Heart right ventricle (tissue), 16 donors: Measurements from ENCODE around the gene KLK10. TPM values are rescaled to one million over a fixed set of nuclear protein-coding genes. Genes with fewer than 3 reads are reported as not detected.
"Not testable (repeated sequence)": the region's sequence is repeated elsewhere in the genome, so short reads cannot be mapped to it uniquely, and the experiment has no call there.

Source experiments
- ATAC-seq, 8 donors: fragments of 200-7000 bp; cut with Tn5 transposase; one replicate each; pipeline ENCODE4 v1.9.1; 2020; ENCODE audit warnings: mild to moderate bottlenecking in 8 of 8, moderate library complexity in 8 of 8, moderate number of reproducible peaks in 1 of 8
- DNase-seq, 2 donors: peaks; one replicate each; pipeline ENCODE4 v3.0.0-alpha.2; 2020
- H3K27ac ChIP-seq, 10 donors: fragments of 200-600 bp; sonication (generic) in 2 of 10; one replicate each; pipeline versions ENCODE4 v1.5.0 to v1.8.0; 2020 to 2022; ENCODE audit warnings: mild to moderate bottlenecking in 3 of 10
- H3K27me3 ChIP-seq, 7 donors: fragments of 200-600 bp; one replicate each; pipeline ENCODE4 v1.8.0; 2021 to 2022; ENCODE audit warnings: mild to moderate bottlenecking in 2 of 7
- H3K36me3 ChIP-seq, 9 donors: fragments of 200-600 bp; sonication (generic) in 1 of 9; one replicate each; pipeline versions ENCODE4 v1.5.0 to v1.8.0; 2020 to 2022; ENCODE audit warnings: mild to moderate bottlenecking in 2 of 9
- H3K4me1 ChIP-seq, 9 donors: fragments of 200-600 bp; sonication (generic) in 1 of 9; one replicate each; pipeline versions ENCODE4 v1.5.0 to v1.8.0; 2020 to 2022; ENCODE audit warnings: mild to moderate bottlenecking in 4 of 9
- H3K4me3 ChIP-seq, 10 donors: fragments of 200-600 bp; sonication (generic) in 2 of 10; one replicate each; pipeline versions ENCODE4 v1.5.0 to v1.8.0; 2020 to 2022; ENCODE audit warnings: mild to moderate bottlenecking in 7 of 10, moderate library complexity in 2 of 10
- H3K9me3 ChIP-seq, 11 donors: fragments of 200-600 bp in 10 of 11; sonication (generic) in 2 of 11; one replicate each; pipeline versions ENCODE4 v1.5.0 to v1.8.0; 2013 to 2022; ENCODE audit warnings: mild to moderate bottlenecking in 2 of 11, control low read depth in 1 of 11, moderate library complexity in 1 of 11
- WGBS, 2 donors: extraction: QIAGEN DNeasy Blood & Tissue Kit; methylation state at CpG; one replicate each; pipeline ENCODE4 v1.1.7; 2013; ENCODE audit warnings: inconsistent platforms in 1 of 2; 5-methylcytosine and 5-hydroxymethylcytosine counted together
- intact Hi-C, 10 donors: fragments of 100-400 bp; cut with DNase I; formaldehyde crosslinking; loops; one replicate each; pipeline versions ENCODE4 v1.11.1 to v1.14.2; 2022
- polyA plus RNA-seq, 2 donors: library from polyadenylated mRNA; stranded (reverse); fragments of 200-250 nt; gene quantifications; one replicate each; pipeline ENCODE4 v1.2.3, GENCODE V29; 2013
- total RNA-seq, 10 donors: library from RNA; stranded (reverse); fragmentation: NEBNext Ultra II Directional in 3 of 10; extraction: Animal tissue kit (Norgen Biotek cat#: 25700) in 3 of 10; gene quantifications; one replicate each; pipeline versions ENCODE4 v1.2.1 to v1.2.4, GENCODE V29; 2021 to 2023
- TF ChIP-seq, protein P1 (sequence below), 9 donors: fragments of 200-600 bp; sonication (generic) in 2 of 9; IDR thresholded peaks; one replicate each; pipeline versions ENCODE4 v1.5.0 to v1.8.0; 2021 to 2022; ENCODE audit warnings: antibody characterized with exemption in 9 of 9, mild to moderate bottlenecking in 5 of 9, moderate library complexity in 1 of 9
- donor health status: Arrhythmogenic right ventricular cardiomyopathy.
- donor health status: ischemic (EF 13 %, LVEDD 7.1; RV severe dilation, severe dysfunction).
- donor health status: healthy with polysubstance abuse.
- donor health status: DM: no; HTN: yes; CAD: no.
- donor health status: DM: no; HTN: no; CAD: no.
- donor health status: ischemic (EF 25% LVEDD 6.9; RV normal size, moderate dysfunction).
- donor health status: ischemic (EF 25% LVEDD 5.7; RV mildly dilated, moderate dysfunction).
- donor health status: healthy.
- donor health status: DM: yes; HTN: yes; CAD: no.
- donor health status: Ischemic cardiomyopathy.
- donor health status: ischemic (EF 35%, LVEDD 5.7; RV mildly dilated, moderate dysfunction).
- donor health status: nonischemic (EF 11% LVEDD 7.7; RV severe dilation, severe dysfunction).
- donor health status: DM: yes; HTN: yes; CAD: no.
- donor health status: PGD.
- donor health status: ischemic (EF 29% LVEDD 5.4; RV normal size, mild dysfunction).
- donor health status: nonischemic (EF 23%, LVEDD 6.1; RV moderate dilation, normal function).

KLK10 gene
- total and polyA plus RNA-seq, 12 donors, result 0.16 to 1.8 (median 0.42) TPM; not detected in 6

DNA sequence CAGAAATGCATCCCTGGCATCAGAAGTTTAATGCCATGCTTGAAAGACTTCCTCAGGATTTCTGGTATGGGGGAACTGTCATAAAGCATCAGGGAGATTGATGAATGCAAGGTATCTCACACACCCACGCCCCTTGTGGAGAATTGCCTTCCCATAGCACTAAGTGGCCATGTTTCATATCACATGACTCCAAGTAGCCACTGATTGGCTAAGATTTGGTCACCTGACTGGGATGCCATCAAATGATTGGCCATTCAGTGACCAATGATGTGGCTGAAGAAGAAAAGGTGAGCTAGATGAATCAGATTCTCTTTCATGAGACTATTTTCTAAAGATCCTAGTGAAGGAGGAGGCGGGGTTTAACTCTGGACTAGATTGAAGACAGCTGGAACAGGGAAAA is 25.4 kb downstream of the KLK10 start:
- ATAC-seq (no peak), DNase-seq (no peak)
- WGBS, 2 donors, result 74 to 87% methylated on average over 2 of the region's 2 CpGs
- intact Hi-C loops, result no loop called here
- H3K4me1 ChIP-seq, result no peaks in the 10 kb centered on the region
- H3K27me3 ChIP-seq, result peaks cover 0 to 51% (median 22%) of the 10 kb centered on the region in 7 donors
- no peak overlapping the region for H3K27ac ChIP-seq
- no peaks in the 10 kb centered on the region for H3K36me3 ChIP-seq
- H3K9me3 ChIP-seq, result peaks cover 0 to 6% (median 0%) of the 10 kb centered on the region in 11 donors
- no peak overlapping the region for H3K4me3 ChIP-seq
- TF ChIP-seq, protein P1, sequence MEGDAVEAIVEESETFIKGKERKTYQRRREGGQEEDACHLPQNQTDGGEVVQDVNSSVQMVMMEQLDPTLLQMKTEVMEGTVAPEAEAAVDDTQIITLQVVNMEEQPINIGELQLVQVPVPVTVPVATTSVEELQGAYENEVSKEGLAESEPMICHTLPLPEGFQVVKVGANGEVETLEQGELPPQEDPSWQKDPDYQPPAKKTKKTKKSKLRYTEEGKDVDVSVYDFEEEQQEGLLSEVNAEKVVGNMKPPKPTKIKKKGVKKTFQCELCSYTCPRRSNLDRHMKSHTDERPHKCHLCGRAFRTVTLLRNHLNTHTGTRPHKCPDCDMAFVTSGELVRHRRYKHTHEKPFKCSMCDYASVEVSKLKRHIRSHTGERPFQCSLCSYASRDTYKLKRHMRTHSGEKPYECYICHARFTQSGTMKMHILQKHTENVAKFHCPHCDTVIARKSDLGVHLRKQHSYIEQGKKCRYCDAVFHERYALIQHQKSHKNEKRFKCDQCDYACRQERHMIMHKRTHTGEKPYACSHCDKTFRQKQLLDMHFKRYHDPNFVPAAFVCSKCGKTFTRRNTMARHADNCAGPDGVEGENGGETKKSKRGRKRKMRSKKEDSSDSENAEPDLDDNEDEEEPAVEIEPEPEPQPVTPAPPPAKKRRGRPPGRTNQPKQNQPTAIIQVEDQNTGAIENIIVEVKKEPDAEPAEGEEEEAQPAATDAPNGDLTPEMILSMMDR (IDR thresholded peaks at IDR 0.05), result no peak

DNA sequence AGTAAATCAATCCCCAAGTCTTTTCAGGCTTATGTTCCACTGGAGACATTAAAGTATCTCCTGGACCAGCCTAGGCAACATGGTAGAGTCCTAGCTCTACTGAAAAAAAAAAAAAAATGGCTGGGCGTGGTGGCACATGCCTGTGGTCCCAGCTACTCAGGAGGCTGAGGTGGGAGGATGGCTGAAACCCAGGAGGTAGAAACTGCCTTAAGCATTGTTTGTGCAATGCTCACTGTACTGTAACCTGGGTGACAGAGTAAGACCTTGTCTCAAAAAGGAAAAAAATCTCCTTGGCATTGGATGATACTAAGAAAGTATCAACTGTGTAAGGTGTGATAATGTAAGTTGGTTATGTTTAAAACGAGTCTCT is 26.9 kb downstream of the KLK10 start:
- ATAC-seq, result no peak
- intact Hi-C loops, result no loop called here
- 68 to 71% methylated on average over 2 of the region's 2 CpGs for WGBS, 2 donors
- no peaks in the 10 kb centered on the region for H3K4me1 ChIP-seq
- peaks cover 0 to 52% (median 20%) of the 10 kb centered on the region in 7 donors for H3K27me3 ChIP-seq
- H3K27ac ChIP-seq, result no peak overlapping the region
- H3K9me3 ChIP-seq, result peaks cover 0 to 6% (median 0%) of the 10 kb centered on the region in 11 donors
- no peaks in the 10 kb centered on the region for H3K36me3 ChIP-seq
- no peak for DNase-seq
- H3K4me3 ChIP-seq, result no peak overlapping the region
- TF ChIP-seq, protein P1 (IDR thresholded peaks at IDR 0.05), result no peak

DNA sequence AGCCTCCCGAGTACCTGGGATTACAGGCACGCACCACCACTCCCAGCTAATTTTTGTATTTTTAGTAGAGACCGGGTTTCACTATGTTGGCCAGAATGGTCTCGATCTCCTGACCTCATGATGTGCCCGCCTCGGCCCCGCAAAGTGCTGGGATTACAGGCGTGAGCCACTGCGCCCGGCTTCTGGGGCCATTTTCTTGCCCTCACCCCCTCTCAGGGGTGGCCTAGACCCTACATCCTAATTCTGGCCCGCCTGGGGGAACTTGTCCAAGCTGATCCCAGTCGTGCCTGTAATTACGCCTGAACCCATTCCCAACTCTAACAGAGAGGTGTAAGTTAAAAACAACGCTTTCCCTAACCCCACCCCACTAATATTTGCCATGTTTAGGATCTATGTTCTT is 35.1 kb downstream of the KLK10 start:
- H3K9me3 ChIP-seq, intact Hi-C loops, H3K27ac ChIP-seq, DNase-seq, ATAC-seq, H3K4me3 ChIP-seq, H3K4me1 ChIP-seq, H3K36me3 ChIP-seq: not testable (repeated sequence)
- peaks cover 0 to 64% (median 35%) of the 10 kb centered on the region in 7 donors for H3K27me3 ChIP-seq
- WGBS, 2 donors, result 80 to 86% methylated on average over 14 of the region's 14 CpGs

GRCh38 chr19:50983625-50984292 is 35.8 kb downstream of the KLK10 start, which contains the start of gene KLK7:
TSS of gene KLK7 (minus strand) at chr19:50983917. CDS start at chr19:50982399, 1,518 bp downstream.
- DNase-seq, result no peak
- WGBS, 2 donors, result 14 to 17% methylated on average over 28 of the region's 28 CpGs
- H3K9me3 ChIP-seq, result no peaks in the 10 kb centered on the region
- ATAC-seq, result no peak
- intact Hi-C loops, result no loop called here
- H3K4me3 ChIP-seq, result no peak within 1 kb of the TSS
- H3K36me3 ChIP-seq, result no peaks in the 10 kb centered on the region
- TF ChIP-seq, protein P1 (IDR thresholded peaks at IDR 0.05), result no peak
- H3K27ac ChIP-seq, result no peak within 1 kb of the TSS
- H3K27me3 ChIP-seq, result peaks cover 0 to 60% (median 38%) of the 10 kb centered on the region in 7 donors
- no peaks in the 10 kb centered on the region for H3K4me1 ChIP-seq

GRCh38 chr19:50982186-50982585 is 37.3 kb downstream of the KLK10 start:
- no peaks in the 10 kb centered on the region for H3K9me3 ChIP-seq
- ATAC-seq (no peak), DNase-seq (no peak)
- no peak overlapping the region for H3K27ac ChIP-seq
- no peaks in the 10 kb centered on the region for H3K4me1 ChIP-seq
- TF ChIP-seq, protein P1 (IDR thresholded peaks at IDR 0.05), result no peak
- 72 to 80% methylated on average over 4 of the region's 4 CpGs for WGBS, 2 donors
- H3K36me3 ChIP-seq, result no peaks in the 10 kb centered on the region
- H3K27me3 ChIP-seq, result peaks cover 0 to 57% (median 32%) of the 10 kb centered on the region in 7 donors
- H3K4me3 ChIP-seq, result no peak overlapping the region
- intact Hi-C loops, result no loop called here
